PC-3 (cell line): ENCODE data around the gene GABBR1. TPM values are rescaled to one million over a fixed set of nuclear protein-coding genes. Genes with fewer than 3 reads are reported as not detected.

Experiments
- ATAC-seq: fragments of 200-7000 bp; cut with Tn5 transposase; 2 replicates; pipeline ENCODE4 v1.9.1; 2020; ENCODE audit warnings: mild to moderate bottlenecking, moderate library complexity
- BruUV-seq: library from RNA; stranded (reverse); fragments of 400-500 nt; replicated peaks from 2 replicates; lab custom pipeline; 2021; lab: Mats Ljungman, UMichigan
- CTCF ChIA-PET: fragments of 300-600 bp; sonication (Branson Sonifier 250); formaldehyde crosslinking; loops from one replicate; lab custom pipeline; 2022; ENCODE audit warnings: antibody characterized with exemption; lab: Charles Lee
- POLR2A ChIA-PET: fragments of 300-600 bp; sonication (Branson Sonifier 250); formaldehyde crosslinking; loops from one replicate; lab custom pipeline; 2022; ENCODE audit warnings: antibody characterized with exemption; ENCODE audit not compliant: unreplicated experiment; lab: Charles Lee
- DNase-seq: peaks from one replicate; pipeline ENCODE4 v3.0.0-alpha.2; 2015
- H2AFZ ChIP-seq: fragments of 300-600 bp; sonication (generic); 2 replicates; pipeline ENCODE4 v1.6.0; 2016; ENCODE audit warnings: antibody characterized with exemption, low read length
- H3F3A ChIP-seq: fragments of 300-600 bp; sonication (generic); one replicate; pipeline ENCODE4 v1.6.0; 2017; ENCODE audit warnings: antibody characterized with exemption, low read length, control low read depth, mild to moderate bottlenecking; ENCODE audit not compliant: unreplicated experiment
- H3K27ac ChIP-seq: fragments of 300-600 bp; sonication (generic); 2 replicates; pipeline ENCODE4 v1.5.1; 2016; ENCODE audit warnings: mild to moderate bottlenecking, low read length
- H3K27me3 ChIP-seq: fragments of 300-600 bp; sonication (generic); 2 replicates; pipeline ENCODE4 v1.6.1; 2016; ENCODE audit warnings: low read length, mixed read lengths
- H3K36me3 ChIP-seq: fragments of 300-600 bp; sonication (generic); 2 replicates; pipeline ENCODE4 v1.6.1; 2016; ENCODE audit warnings: low read depth, mixed run types, low read length, mixed read lengths
- H3K4me1 ChIP-seq: fragments of 300-600 bp; sonication (generic); 2 replicates; pipeline ENCODE4 v1.5.1; 2016; ENCODE audit warnings: low read length; ENCODE audit not compliant: insufficient read depth
- H3K4me2 ChIP-seq: fragments of 300-600 bp; sonication (generic); 2 replicates; pipeline ENCODE4 v1.6.0; 2016; ENCODE audit warnings: low read length
- H3K4me3 ChIP-seq: fragments of 300-600 bp; sonication (generic); 2 replicates; pipeline ENCODE4 v1.5.1; 2016; ENCODE audit warnings: mild to moderate bottlenecking, low read length, mixed read lengths
- H3K79me2 ChIP-seq: fragments of 300-600 bp; sonication (generic); 2 replicates; pipeline ENCODE4 v1.6.1; 2017; ENCODE audit warnings: low read length, mixed read lengths
- H3K9ac ChIP-seq: fragments of 300-600 bp; sonication (generic); 2 replicates; pipeline ENCODE4 v1.6.0; 2016; ENCODE audit warnings: mild to moderate bottlenecking, low read length
- H3K9me2 ChIP-seq: fragments of 300-600 bp; sonication (generic); replicated peaks from 2 replicates; pipeline ENCODE4 v1.6.1; 2016; ENCODE audit warnings: mixed run types, low read length, mixed read lengths
- H3K9me3 ChIP-seq: fragments of 300-600 bp; sonication (generic); 2 replicates; pipeline ENCODE4 v1.6.1; 2016; ENCODE audit warnings: low read length, mixed read lengths
- H4K20me1 ChIP-seq: fragments of 300-600 bp; sonication (generic); 2 replicates; pipeline ENCODE4 v1.6.1; 2016; ENCODE audit warnings: low read length, mixed read lengths
- CTCF ChIP-seq: fragments of 300-600 bp; sonication (generic); conservative IDR thresholded peaks from 2 replicates; pipeline ENCODE4 v1.5.1; 2017; ENCODE audit warnings: antibody characterized with exemption, low read depth, mild to moderate bottlenecking, low read length
- EZH2 ChIP-seq: fragments of 300-600 bp; sonication (generic); IDR thresholded peaks from one replicate; pipeline ENCODE4 v1.6.1; 2017; ENCODE audit warnings: antibody characterized with exemption, mild to moderate bottlenecking, low read length; ENCODE audit not compliant: unreplicated experiment
- EZH2phosphoT487 ChIP-seq: fragments of 300-600 bp; sonication (generic); IDR thresholded peaks from 2 replicates; pipeline ENCODE4 v1.6.1; 2018; ENCODE audit warnings: mild to moderate bottlenecking, antibody characterized with exemption, low read length, borderline replicate concordance
- intact Hi-C: fragments of 100-400 bp; cut with micrococcal nuclease; formaldehyde crosslinking; loops from 2 replicates; pipeline ENCODE4 v1.9.0; 2023
- total RNA-seq: library from RNA; depleted of rRNA; stranded (reverse); fragments of >200 nt; gene quantifications from 2 replicates; pipeline ENCODE4 v1.2.3, GENCODE V29; 2014

Gene GABBR1
- total RNA-seq, 1 experiment from 2014 or later: 5.5 TPM

DNA sequence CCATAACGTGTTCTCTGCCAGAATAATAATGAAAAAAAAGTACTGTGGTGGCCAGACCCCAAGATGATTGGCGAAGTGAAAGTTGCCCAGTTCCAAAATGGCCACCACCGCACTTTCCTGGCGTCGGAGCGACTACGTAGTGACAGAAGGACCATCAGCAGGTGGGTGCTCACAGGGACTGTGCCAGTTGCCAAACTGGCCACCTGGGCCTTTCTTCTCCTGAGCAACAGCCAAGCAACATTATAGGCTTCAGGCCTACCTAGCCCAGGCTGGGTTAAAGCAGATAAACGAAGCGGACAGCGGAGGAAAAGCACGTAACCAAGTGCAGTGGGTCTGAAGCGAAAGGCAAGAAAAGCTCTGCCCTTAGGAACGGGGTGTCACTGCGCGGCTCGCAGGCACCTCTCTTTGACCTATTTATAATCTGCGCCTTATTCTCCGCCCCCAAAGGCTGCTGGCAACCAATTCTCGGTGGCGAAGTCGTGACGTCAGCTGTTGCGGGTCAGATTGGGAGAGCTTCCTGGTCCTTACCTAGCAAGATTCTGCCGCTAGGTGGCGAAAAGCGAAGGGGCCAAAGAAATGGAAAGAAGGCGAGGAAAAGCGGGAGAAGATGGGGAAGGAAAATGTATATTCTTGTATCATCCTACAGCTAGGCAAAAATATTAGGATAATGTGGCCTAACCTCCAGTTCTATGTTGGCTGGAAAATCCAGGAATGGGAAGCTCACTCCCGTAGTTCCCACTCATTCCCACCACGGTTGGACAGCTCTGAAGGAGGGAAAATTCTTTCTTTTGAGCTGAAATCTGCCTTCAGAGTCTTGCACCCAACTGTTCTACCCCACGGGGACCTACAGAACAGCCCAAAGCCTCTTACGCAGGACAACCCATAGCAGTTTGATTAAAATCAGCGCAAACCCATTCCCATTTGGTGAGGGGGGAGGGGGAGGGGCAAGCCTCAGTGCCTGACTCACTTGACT lies 17.0 kb upstream of the GABBR1 start:
- no peaks in the 10 kb centered on the region; the same call in none of the 2 replicates for H3K4me1 ChIP-seq
- peak overlapping the region; percentile 72 for H3K4me3 ChIP-seq
- peak overlapping the region; percentile 91 for H3K4me2 ChIP-seq
- H3K79me2 ChIP-seq: no peaks in the 10 kb centered on the region
- H3K9me2 ChIP-seq: no peaks in the 10 kb centered on the region
- TF ChIP-seq EZH2phosphoT487: no peak
- TF ChIP-seq CTCF: peak; percentile 90
- no peak for TF ChIP-seq EZH2
- H3K27me3 ChIP-seq: no peaks in the 10 kb centered on the region
- ATAC-seq (peak; percentile 94), DNase-seq (peak; percentile 99)
- H3F3A ChIP-seq: no peaks in the 10 kb centered on the region
- peak overlapping the region; percentile 90 for H2AFZ ChIP-seq
- TSS peak; percentile 97 for BruUV-seq
- ChIA-PET CTCF (interaction anchor here (0.5 to 2.1 kb wide), 13 partner anchors 8 to 1202 kb away, joined by 3 to 23 read pairs (median 4); partner anchors contain the start of gene GABBR1), POLR2A (interaction anchor here (0.6 to 0.7 kb wide), 4 partner anchors 13 to 157 kb away, joined by 3 to 5 read pairs (median 3); no protein-coding TSS in a partner anchor)
- H3K9ac ChIP-seq: peak overlapping the region; percentile 36
- H3K36me3 ChIP-seq: no peaks in the 10 kb centered on the region
- intact Hi-C loops: loop anchor here (1.0 to 5.0 kb wide), 3 partner anchors 17 to 187 kb away; partner anchors contain the start of gene GABBR1
- no peaks in the 10 kb centered on the region for H4K20me1 ChIP-seq
- no peak overlapping the region for H3K27ac ChIP-seq
- no peaks in the 10 kb centered on the region for H3K9me3 ChIP-seq

DNA sequence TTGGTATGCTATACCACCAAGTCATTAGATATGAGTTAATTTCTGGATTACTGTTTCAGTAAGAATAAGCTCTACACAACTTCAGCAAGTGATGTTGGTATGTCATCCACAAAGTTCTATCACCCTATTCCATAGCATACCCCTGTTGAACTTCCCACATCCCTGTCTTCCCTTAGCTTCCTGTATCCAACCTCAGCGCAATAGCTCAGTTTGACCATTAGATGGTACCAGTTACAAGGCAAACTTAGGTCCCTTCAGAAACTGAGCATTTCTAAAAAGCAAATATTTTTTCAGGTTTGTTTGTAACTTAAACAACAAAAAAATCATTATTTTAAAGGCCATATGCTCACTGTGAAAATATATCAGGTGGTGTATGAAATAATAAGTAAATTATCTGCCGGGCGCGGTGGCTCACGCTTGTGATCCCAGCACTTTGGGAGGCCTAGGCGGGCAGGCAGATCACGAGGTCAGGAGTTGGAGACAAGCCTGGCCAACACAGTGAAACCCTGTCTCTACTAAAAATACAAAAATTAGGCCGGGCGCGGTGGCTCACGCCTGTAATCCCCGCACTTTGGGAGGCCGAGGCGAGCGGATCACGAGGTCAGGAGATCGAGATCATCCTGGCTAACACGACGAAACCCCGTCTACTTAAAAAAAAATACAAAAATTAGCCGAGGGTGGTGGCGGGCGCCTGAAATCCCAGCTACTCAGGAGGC lies 15.1 kb upstream of the GABBR1 start:
- ATAC-seq (no peak), DNase-seq (peak; percentile 65)
- Histone ChIP-seq H4K20me1 (no peaks in the 10 kb centered on the region), H3K4me2 (no peak overlapping the region), H3K27ac (no peak overlapping the region), H3K79me2 (no peaks in the 10 kb centered on the region), H3K4me1 (no peaks in the 10 kb centered on the region; the same call in none of the 2 replicates), H3K9me3 (no peaks in the 10 kb centered on the region), H3K36me3 (no peaks in the 10 kb centered on the region), H3F3A (no peaks in the 10 kb centered on the region), H3K9ac (no peak overlapping the region), H3K9me2 (no peaks in the 10 kb centered on the region), H3K27me3 (no peaks in the 10 kb centered on the region), H3K4me3 (no peak overlapping the region), H2AFZ (no peak overlapping the region)
- ChIA-PET POLR2A (interaction anchor here (0.5 kb wide), 1 partner anchor 15 kb away, joined by 14 read pairs; the partner anchor contains the start of gene GABBR1), CTCF (interaction anchor here (0.6 to 1.7 kb wide), 9 partner anchors 8 to 726 kb away, joined by 3 to 24 read pairs (median 3); partner anchors contain the start of gene GABBR1)
- intact Hi-C loops: loop anchor here (1.0 kb wide), 1 partner anchor 48 kb away; no protein-coding TSS in a partner anchor
- TF ChIP-seq EZH2phosphoT487 (no peak), CTCF (peak; percentile 80)
- BruUV-seq: no TSS peak
